Keratinocyte (primary cell): Measurements from ENCODE around the gene PCDHGA6. TPM values are rescaled to one million over a fixed set of nuclear protein-coding genes. Genes with fewer than 3 reads are reported as not detected.

Source experiments
- DNase-seq: peaks from one replicate; pipeline ENCODE4 v3.0.0-alpha.2; 2011; ENCODE audit warnings: low read depth, missing footprints, low spot score
- FAIRE-seq: peaks from 2 replicates; lab custom pipeline; 2011; peaks lifted over from hg19 to GRCh38; lab: Jason Lieb, UNC
- H2AFZ ChIP-seq: 2 replicates; pipeline ENCODE4 v1.6.0; 2012; ENCODE audit warnings: low read length, control low read depth, inconsistent platforms; ENCODE audit not compliant: control insufficient read depth
- H3K27ac ChIP-seq: 2 replicates; pipeline ENCODE4 v1.5.1; 2011; ENCODE audit warnings: low read length; ENCODE audit not compliant: control insufficient read depth, insufficient read depth
- H3K27me3 ChIP-seq: 3 replicates; pipeline ENCODE4 v1.6.0; 2011; ENCODE audit warnings: low read length; ENCODE audit not compliant: control insufficient read depth, insufficient read depth; ENCODE audit errors: extremely low read depth
- H3K36me3 ChIP-seq, 2 experiments: 2 replicates in 1 of 2; 3 replicates in 1 of 2; pipeline ENCODE4 v1.5.1; 2011; ENCODE audit warnings: low read length in 2 of 2, mild to moderate bottlenecking in 1 of 2; ENCODE audit not compliant: control insufficient read depth in 2 of 2, insufficient read depth in 2 of 2; ENCODE audit errors: extremely low read depth in 1 of 2
- H3K4me1 ChIP-seq: 3 replicates; pipeline ENCODE4 v1.5.1; 2011; ENCODE audit warnings: low read length; ENCODE audit not compliant: control insufficient read depth, insufficient read depth; ENCODE audit errors: extremely low read depth
- H3K4me2 ChIP-seq: 3 replicates; pipeline ENCODE4 v1.6.0; 2011; ENCODE audit warnings: low read depth, low read length; ENCODE audit not compliant: control insufficient read depth, insufficient read depth; ENCODE audit errors: extremely low read depth
- H3K4me3 ChIP-seq, 3 experiments: fragments of 200-600 bp in 1 of 3; sonication (generic) in 1 of 3; 2 replicates in 2 of 3; 3 replicates in 1 of 3; pipeline ENCODE4 v1.5.1; 2011 to 2016; ENCODE audit warnings: low read length in 3 of 3, mild to moderate bottlenecking in 3 of 3, control low read depth in 2 of 3, inconsistent platforms in 1 of 3, low read depth in 1 of 3, mixed read lengths in 1 of 3, mixed run types in 1 of 3, moderate library complexity in 1 of 3; ENCODE audit not compliant: control insufficient read depth in 2 of 3, insufficient read depth in 2 of 3; ENCODE audit errors: extremely low read depth in 1 of 3
- H3K79me2 ChIP-seq: 2 replicates; pipeline ENCODE4 v1.6.0; 2012; ENCODE audit warnings: low read length; ENCODE audit not compliant: control insufficient read depth, insufficient read depth
- H3K9ac ChIP-seq: 3 replicates; pipeline ENCODE4 v1.6.0; 2011; ENCODE audit warnings: low read length; ENCODE audit not compliant: control insufficient read depth, insufficient read depth; ENCODE audit errors: extremely low read depth
- H3K9me1 ChIP-seq: 3 replicates; pipeline ENCODE4 v1.6.0; 2011; ENCODE audit warnings: low read length; ENCODE audit not compliant: control insufficient read depth, insufficient read depth; ENCODE audit errors: extremely low read depth
- H3K9me3 ChIP-seq: 2 replicates; pipeline ENCODE4 v1.5.1; 2012; ENCODE audit warnings: low read depth, low read length; ENCODE audit not compliant: control insufficient read depth
- H4K20me1 ChIP-seq: 3 replicates; pipeline ENCODE4 v1.6.0; 2011; ENCODE audit warnings: low read length; ENCODE audit not compliant: control insufficient read depth, insufficient read depth; ENCODE audit errors: extremely low read depth
- EZH2 ChIP-seq: IDR thresholded peaks from one replicate; pipeline ENCODE4 v1.6.1; 2012; ENCODE audit warnings: inconsistent platforms, mild to moderate bottlenecking, low read length, moderate library complexity
- dilution Hi-C: fragments of 300-500 bp; cut with MboI; formaldehyde crosslinking; loops from one replicate; pipeline ENCODE4 v1.7.0; 2020; ENCODE audit warnings: low sequenced_read_pairs; ENCODE audit not compliant: extremely low pct_ligation_motif_present
- polyA plus RNA-seq, 5 experiments: library from polyadenylated mRNA; depleted of rRNA in 3 of 5; stranded (reverse) in 3 of 5; stranded (forward) in 1 of 5; unstranded in 1 of 5; fragments of >200 nt; gene quantifications; 1 replicate in 1 of 5; 2 replicates in 3 of 5; 3 replicates in 1 of 5; pipeline versions ENCODE4 v1.2.1 to v1.2.3, GENCODE V29; 2011 to 2012; ENCODE audit warnings: missing spikeins in 2 of 5, low read depth in 1 of 5, low replicate concordance in 1 of 5
- TF ChIP-seq, protein P1 (sequence below), 3 experiments: IDR thresholded peaks in 1 of 3; conservative IDR thresholded peaks in 1 of 3; optimal IDR thresholded peaks in 1 of 3; 2 replicates in 2 of 3; 3 replicates in 1 of 3; pipeline versions ENCODE3 to v1.5.1; 2011; ENCODE audit warnings: low read length in 3 of 3, mild to moderate bottlenecking in 3 of 3, moderate library complexity in 2 of 3, control low read depth in 1 of 3, inconsistent platforms in 1 of 3; ENCODE audit not compliant: insufficient read depth in 2 of 3; ENCODE audit errors: extremely low read depth in 1 of 3

Gene PCDHGA6
- polyA plus RNA-seq, 1 donor (not counting 4 experiments of a cell fraction or from before 2014, with no cell fraction given): 0.16 TPM

DNA sequence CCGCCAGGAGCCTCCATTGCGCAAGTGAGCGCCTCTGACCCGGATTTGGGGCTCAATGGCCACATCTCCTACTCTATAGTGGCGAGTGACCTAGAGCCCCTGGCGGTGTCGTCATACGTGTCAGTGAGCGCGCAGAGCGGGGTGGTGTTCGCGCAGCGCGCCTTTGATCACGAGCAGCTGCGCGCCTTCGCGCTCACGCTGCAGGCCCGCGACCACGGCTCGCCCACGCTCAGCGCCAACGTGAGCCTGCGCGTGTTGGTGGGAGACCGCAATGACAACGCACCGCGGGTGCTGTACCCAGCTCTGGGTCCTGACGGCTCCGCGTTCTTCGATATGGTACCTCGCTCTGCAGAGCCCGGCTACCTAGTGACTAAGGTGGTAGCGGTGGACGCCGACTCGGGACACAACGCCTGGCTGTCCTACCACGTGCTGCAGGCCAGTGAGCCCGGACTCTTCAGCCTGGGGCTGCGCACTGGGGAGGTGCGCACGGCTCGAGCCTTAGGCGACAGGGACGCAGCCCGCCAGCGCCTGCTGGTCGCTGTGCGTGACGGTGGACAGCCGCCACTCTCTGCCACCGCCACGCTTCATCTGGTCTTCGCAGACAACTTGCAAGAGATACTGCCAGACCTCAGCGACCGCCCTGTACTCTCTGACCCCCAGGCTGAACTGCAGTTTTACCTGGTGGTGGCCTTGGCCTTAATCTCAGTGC lies 36.1 kb downstream of the PCDHGA6 start:
- DNase-seq (no peak), FAIRE-seq (no peak)
- Histone ChIP-seq H3K4me3 (no peak overlapping the region), H3K4me2 (no peak overlapping the region), H3K27ac (no peak overlapping the region), H3K27me3 (peaks cover 15% of the 10 kb centered on the region), H3K36me3 (no peaks in the 10 kb centered on the region), H3K9ac (no peak overlapping the region), H3K9me1 (no peaks in the 10 kb centered on the region), H3K79me2 (no peaks in the 10 kb centered on the region), H3K4me1 (peaks cover 5% of the 10 kb centered on the region), H3K9me3 (peaks cover 22% of the 10 kb centered on the region), H4K20me1 (no peaks in the 10 kb centered on the region), H2AFZ (no peak overlapping the region)
- dilution Hi-C loops: no loop called here
- TF ChIP-seq, protein P1, sequence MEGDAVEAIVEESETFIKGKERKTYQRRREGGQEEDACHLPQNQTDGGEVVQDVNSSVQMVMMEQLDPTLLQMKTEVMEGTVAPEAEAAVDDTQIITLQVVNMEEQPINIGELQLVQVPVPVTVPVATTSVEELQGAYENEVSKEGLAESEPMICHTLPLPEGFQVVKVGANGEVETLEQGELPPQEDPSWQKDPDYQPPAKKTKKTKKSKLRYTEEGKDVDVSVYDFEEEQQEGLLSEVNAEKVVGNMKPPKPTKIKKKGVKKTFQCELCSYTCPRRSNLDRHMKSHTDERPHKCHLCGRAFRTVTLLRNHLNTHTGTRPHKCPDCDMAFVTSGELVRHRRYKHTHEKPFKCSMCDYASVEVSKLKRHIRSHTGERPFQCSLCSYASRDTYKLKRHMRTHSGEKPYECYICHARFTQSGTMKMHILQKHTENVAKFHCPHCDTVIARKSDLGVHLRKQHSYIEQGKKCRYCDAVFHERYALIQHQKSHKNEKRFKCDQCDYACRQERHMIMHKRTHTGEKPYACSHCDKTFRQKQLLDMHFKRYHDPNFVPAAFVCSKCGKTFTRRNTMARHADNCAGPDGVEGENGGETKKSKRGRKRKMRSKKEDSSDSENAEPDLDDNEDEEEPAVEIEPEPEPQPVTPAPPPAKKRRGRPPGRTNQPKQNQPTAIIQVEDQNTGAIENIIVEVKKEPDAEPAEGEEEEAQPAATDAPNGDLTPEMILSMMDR (optimal IDR thresholded peaks at IDR 0.05 in 1 of 3, IDR thresholded peaks at IDR 0.05 in 1 of 3, conservative IDR thresholded peaks at IDR 0.05 in 1 of 3; ENCODE audit: extremely low read depth in 1 of 3, insufficient read depth in 2 of 3, low read length in 3 of 3): no peak
- no peak for TF ChIP-seq EZH2

DNA sequence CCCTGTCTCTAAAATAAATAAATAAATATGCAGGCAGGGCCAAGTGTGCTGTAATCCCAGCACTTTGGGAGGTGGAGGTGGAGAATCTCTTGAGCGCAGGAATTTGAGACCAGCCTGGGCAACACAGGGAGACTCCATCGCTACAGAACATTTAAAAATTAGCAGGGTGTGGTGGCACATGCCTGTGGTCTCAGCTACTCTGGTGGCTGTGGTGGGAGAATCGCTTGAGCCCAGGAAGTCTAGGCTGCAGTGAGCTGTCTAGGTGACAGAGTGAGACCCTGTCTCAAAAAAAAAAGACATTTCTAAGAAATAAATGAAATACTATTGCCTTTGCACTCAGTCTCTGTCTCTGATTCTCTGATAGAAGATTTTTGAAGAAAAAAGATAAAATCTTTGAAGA lies 37.9 kb downstream of the PCDHGA6 start:
- Histone ChIP-seq H3K4me1 (peaks cover 5% of the 10 kb centered on the region), H4K20me1 (no peaks in the 10 kb centered on the region), H2AFZ (no peak overlapping the region), H3K79me2 (no peaks in the 10 kb centered on the region), H3K27ac (no peak overlapping the region), H3K4me2 (no peak overlapping the region), H3K27me3 (peaks cover 15% of the 10 kb centered on the region), H3K36me3 (no peaks in the 10 kb centered on the region), H3K9me3 (peaks cover 23% of the 10 kb centered on the region), H3K4me3 (no peak overlapping the region), H3K9me1 (no peaks in the 10 kb centered on the region), H3K9ac (no peak overlapping the region)
- TF ChIP-seq EZH2: no peak
- TF ChIP-seq, protein P1 (optimal IDR thresholded peaks at IDR 0.05 in 1 of 3, IDR thresholded peaks at IDR 0.05 in 1 of 3, conservative IDR thresholded peaks at IDR 0.05 in 1 of 3; ENCODE audit: extremely low read depth in 1 of 3, insufficient read depth in 2 of 3, low read length in 3 of 3): no peak
- DNase-seq (no peak), FAIRE-seq (no peak)
- dilution Hi-C loops: no loop called here
